Measurements from ENCODE around the gene SIRT1. TPM values are rescaled to one million over a fixed set of nuclear protein-coding genes. Genes with fewer than 3 reads are reported as not detected.

Gene SIRT1
- 33.0 TPM for total RNA-seq

DNA sequence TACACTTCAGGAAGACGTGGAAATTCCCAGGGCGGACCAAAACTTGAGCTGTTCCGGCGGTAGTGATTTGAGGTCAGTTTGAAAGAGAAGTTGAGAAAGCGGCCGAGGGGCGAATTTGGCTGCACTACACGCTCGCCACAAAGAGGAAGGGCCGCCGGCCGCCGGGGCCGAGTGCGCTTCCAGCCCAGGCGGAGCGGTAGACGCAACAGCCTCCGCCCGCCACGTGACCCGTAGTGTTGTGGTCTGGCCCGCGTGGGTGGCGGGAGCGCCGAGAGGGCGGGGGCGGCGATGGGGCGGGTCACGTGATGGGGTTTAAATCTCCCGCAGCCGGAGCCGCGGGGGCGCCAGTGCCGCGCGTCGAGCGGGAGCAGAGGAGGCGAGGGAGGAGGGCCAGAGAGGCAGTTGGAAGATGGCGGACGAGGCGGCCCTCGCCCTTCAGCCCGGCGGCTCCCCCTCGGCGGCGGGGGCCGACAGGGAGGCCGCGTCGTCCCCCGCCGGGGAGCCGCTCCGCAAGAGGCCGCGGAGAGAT, at the start of gene SIRT1:
TSS of gene SIRT1 (plus strand) at position 344 of the 529 bp plus-strand sequence. CDS start at position 410, 66 bp downstream.

DNA sequence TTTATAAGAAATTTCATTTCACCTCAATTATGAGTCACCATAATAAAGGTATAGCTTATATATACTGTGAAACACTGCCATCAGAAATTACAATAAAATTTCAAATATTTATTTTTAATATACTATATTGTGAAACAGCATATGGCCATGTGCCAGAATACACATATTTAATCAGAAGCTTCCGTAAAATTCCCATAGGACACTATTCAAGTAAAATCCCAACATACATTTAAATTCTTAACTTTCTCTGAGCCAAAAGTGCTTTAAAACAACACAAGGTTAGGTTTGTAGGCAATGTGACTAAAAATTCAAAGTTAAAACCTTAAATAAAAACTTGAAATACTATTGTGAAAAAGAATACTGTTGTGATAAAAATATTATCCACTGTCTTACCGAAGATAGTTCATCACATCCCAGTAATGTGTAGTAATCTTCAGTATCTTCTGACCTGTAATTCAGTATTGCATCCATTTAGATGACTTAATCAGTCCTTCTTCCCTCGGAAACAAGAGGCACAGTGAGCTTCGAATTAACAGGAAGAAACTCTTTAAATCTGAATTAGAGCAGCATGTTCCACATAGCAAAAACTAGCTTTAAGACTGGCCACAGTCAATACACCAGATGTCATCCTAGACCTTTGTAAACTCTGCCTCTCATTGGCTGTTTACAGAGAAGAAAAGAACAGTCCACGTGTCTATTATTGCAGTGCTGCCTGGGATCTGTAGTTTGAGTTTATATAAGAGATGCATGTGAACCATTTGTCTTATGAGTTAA, 46.7 kb upstream of the SIRT1 start, which contains the start of gene DNAJC12:
TSS of gene DNAJC12 (minus strand) at position 648 of the 774 bp plus-strand sequence. CDS start at position 471, 177 bp downstream.

Small RNA genes within 50 kb of the gene (small RNA-seq; reads per million reads assigned to genes)
- not detected for gene RNU6-523P

Other genes with a start within 250 kb of the SIRT1 start
- 9.7 TPM for gene CTNNA3, start 188.5 kb upstream of the SIRT1 start, total RNA-seq
- 25.6 TPM for gene DNAJC12, start 46.5 kb upstream of the SIRT1 start, total RNA-seq
- 81.7 TPM for gene HERC4, start 190.6 kb downstream of the SIRT1 start, total RNA-seq
- gene MYPN, start 224.8 kb downstream of the SIRT1 start, total RNA-seq = not detected